PC-3 (cell line): Measurements from ENCODE around the gene ACTN4.

Experiments
- CTCF ChIP-seq: fragments of 300-600 bp; sonication (generic); conservative IDR thresholded peaks from 2 replicates; pipeline ENCODE4 v1.5.1; 2017; ENCODE audit warnings: antibody characterized with exemption, low read depth, mild to moderate bottlenecking, low read length
- EZH2 ChIP-seq: fragments of 300-600 bp; sonication (generic); IDR thresholded peaks from one replicate; pipeline ENCODE4 v1.6.1; 2017; ENCODE audit warnings: antibody characterized with exemption, mild to moderate bottlenecking, low read length; ENCODE audit not compliant: unreplicated experiment
- EZH2phosphoT487 ChIP-seq: fragments of 300-600 bp; sonication (generic); IDR thresholded peaks from 2 replicates; pipeline ENCODE4 v1.6.1; 2018; ENCODE audit warnings: mild to moderate bottlenecking, antibody characterized with exemption, low read length, borderline replicate concordance

GRCh38 chr19:38676023-38676877 is 28.8 kb downstream of the ACTN4 start:
- no peak for TF ChIP-seq CTCF
- TF ChIP-seq EZH2: no peak
- TF ChIP-seq EZH2phosphoT487: no peak
